A673 (cell line): ENCODE measurements around the gene MATK.

Source experiments
- EZH2 ChIP-seq: fragments of 200-600 bp; sonication (generic); IDR thresholded peaks from 2 replicates; pipeline ENCODE4 v1.6.1; 2017; ENCODE audit warnings: borderline replicate concordance, low read depth, mild to moderate bottlenecking, mixed read lengths, antibody characterized with exemption, low read length; ENCODE audit not compliant: poor library complexity, severe bottlenecking
- TF ChIP-seq, protein P1 (sequence below): fragments of 300-800, 200-600 bp; sonication (generic); conservative IDR thresholded peaks from 2 replicates; pipeline ENCODE4 v1.5.1; 2017; ENCODE audit warnings: low read depth, mild to moderate bottlenecking, antibody characterized with exemption, low read length, moderate library complexity, mixed read lengths

DNA sequence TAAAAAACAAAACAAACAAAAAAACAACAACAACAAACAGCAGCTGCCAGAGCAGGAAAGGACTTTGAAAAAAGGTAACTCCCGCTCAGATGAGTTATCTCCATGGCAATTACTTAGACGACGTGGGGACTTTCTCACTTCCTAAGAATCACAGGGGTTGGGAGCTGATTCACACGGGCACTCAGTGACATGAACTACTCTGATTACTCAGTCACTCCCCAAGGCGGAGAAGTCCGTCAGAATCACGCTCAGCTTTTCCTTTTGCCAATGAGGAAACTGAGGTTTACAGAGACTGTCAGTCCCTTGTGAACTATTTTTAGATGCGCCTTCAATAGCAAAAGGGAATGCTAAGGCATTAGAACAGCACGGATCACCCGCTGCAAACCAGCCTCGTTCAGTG is 32.3 kb upstream of the MATK start:
- TF ChIP-seq, protein P1, sequence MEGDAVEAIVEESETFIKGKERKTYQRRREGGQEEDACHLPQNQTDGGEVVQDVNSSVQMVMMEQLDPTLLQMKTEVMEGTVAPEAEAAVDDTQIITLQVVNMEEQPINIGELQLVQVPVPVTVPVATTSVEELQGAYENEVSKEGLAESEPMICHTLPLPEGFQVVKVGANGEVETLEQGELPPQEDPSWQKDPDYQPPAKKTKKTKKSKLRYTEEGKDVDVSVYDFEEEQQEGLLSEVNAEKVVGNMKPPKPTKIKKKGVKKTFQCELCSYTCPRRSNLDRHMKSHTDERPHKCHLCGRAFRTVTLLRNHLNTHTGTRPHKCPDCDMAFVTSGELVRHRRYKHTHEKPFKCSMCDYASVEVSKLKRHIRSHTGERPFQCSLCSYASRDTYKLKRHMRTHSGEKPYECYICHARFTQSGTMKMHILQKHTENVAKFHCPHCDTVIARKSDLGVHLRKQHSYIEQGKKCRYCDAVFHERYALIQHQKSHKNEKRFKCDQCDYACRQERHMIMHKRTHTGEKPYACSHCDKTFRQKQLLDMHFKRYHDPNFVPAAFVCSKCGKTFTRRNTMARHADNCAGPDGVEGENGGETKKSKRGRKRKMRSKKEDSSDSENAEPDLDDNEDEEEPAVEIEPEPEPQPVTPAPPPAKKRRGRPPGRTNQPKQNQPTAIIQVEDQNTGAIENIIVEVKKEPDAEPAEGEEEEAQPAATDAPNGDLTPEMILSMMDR, result no peak
- TF ChIP-seq EZH2, result no peak
